HepG2 (cell line): ENCODE data around the gene C6orf136. TPM values are rescaled to one million over a fixed set of nuclear protein-coding genes. Genes with fewer than 3 reads are reported as not detected.

Experiments used
- BRCA1 ChIP-seq: sonication (generic); formaldehyde crosslinking; IDR thresholded peaks from 2 replicates; pipeline ENCODE4 v1.4.0; 2020; ENCODE audit warnings: missing genetic modification reagents
- HMG20A ChIP-seq: IDR thresholded peaks from 2 replicates; pipeline ENCODE4 v1.6.1; 2016; ENCODE audit warnings: borderline replicate concordance
- IKZF5 ChIP-seq: IDR thresholded peaks from 2 replicates; pipeline ENCODE4 v1.6.1; 2018; ENCODE audit warnings: missing genetic modification reagents, mild to moderate bottlenecking, missing compliant biosample characterization
- JARID2 ChIP-seq: sonication (generic); formaldehyde crosslinking; IDR thresholded peaks from 2 replicates; pipeline ENCODE4 v1.8.1; 2023; ENCODE audit warnings: missing genetic modification reagents, inconsistent platforms; ENCODE audit not compliant: insufficient replicate concordance
- MAZ ChIP-seq, 2 experiments: sonication (generic) in 1 of 2; formaldehyde crosslinking in 1 of 2; IDR thresholded peaks; 2 replicates each; pipeline versions ENCODE4 v1.5.0 to v1.6.1; 2012 to 2020; ENCODE audit warnings: low read depth in 2 of 2, mild to moderate bottlenecking in 2 of 2, borderline replicate concordance in 1 of 2, improper control_type of control experiment in 1 of 2, low read length in 1 of 2, missing genetic modification reagents in 1 of 2, moderate library complexity in 1 of 2
- RFX3 ChIP-seq: IDR thresholded peaks from 2 replicates; pipeline ENCODE4 v1.6.1; 2016; ENCODE audit warnings: missing biosample characterization, missing genetic modification reagents
- SMC3 ChIP-seq: IDR thresholded peaks from 2 replicates; pipeline ENCODE4 v1.6.1; 2011; ENCODE audit warnings: low read length, improper control_type of control experiment
- SP4 ChIP-seq: sonication (generic); formaldehyde crosslinking; IDR thresholded peaks from 2 replicates; pipeline ENCODE4 v1.8.1; 2023; ENCODE audit warnings: mild to moderate bottlenecking, missing genetic modification reagents
- ZBTB8A ChIP-seq: sonication (generic); formaldehyde crosslinking; IDR thresholded peaks from 2 replicates; pipeline ENCODE4 v1.4.0; 2020; ENCODE audit warnings: mild to moderate bottlenecking, low read depth, missing genetic modification reagents, borderline replicate concordance
- ZNF18 ChIP-seq: sonication (generic); formaldehyde crosslinking; IDR thresholded peaks from 2 replicates; pipeline ENCODE4 v1.8.0; 2022; ENCODE audit warnings: mild to moderate bottlenecking, missing genetic modification reagents; ENCODE audit not compliant: insufficient replicate concordance
- ZNF230 ChIP-seq: sonication (generic); formaldehyde crosslinking; IDR thresholded peaks from 2 replicates; pipeline ENCODE4 v1.4.0; 2020; ENCODE audit warnings: mild to moderate bottlenecking, missing genetic modification reagents
- ZNF510 ChIP-seq: sonication (generic); formaldehyde crosslinking; IDR thresholded peaks from 2 replicates; pipeline ENCODE4 v1.4.0; 2020; ENCODE audit warnings: low read depth, mild to moderate bottlenecking, missing genetic modification reagents
- ZNF547 ChIP-seq: sonication (generic); formaldehyde crosslinking; IDR thresholded peaks from 2 replicates; pipeline ENCODE4 v1.5.1; 2020; ENCODE audit warnings: mild to moderate bottlenecking, missing genetic modification reagents
- ZNF572 ChIP-seq: sonication (generic); formaldehyde crosslinking; IDR thresholded peaks from 2 replicates; pipeline ENCODE4 v1.5.1; 2020; ENCODE audit warnings: mild to moderate bottlenecking, missing genetic modification reagents
- ZNF761 ChIP-seq: sonication (generic); formaldehyde crosslinking; conservative IDR thresholded peaks from 2 replicates; pipeline ENCODE4 v1.4.0; 2020; ENCODE audit warnings: mild to moderate bottlenecking, missing genetic modification reagents
- ZNF781 ChIP-seq: sonication (generic); formaldehyde crosslinking; IDR thresholded peaks from 2 replicates; pipeline ENCODE4 v1.5.1; 2020; ENCODE audit warnings: borderline replicate concordance, mild to moderate bottlenecking, missing genetic modification reagents; ENCODE audit errors: not compliant biosample characterization
- ZNF850 ChIP-seq: sonication (generic); formaldehyde crosslinking; conservative IDR thresholded peaks from 2 replicates; pipeline ENCODE4 v1.9.0; 2021; ENCODE audit warnings: mild to moderate bottlenecking, missing genetic modification reagents
- ZSCAN31 ChIP-seq: sonication (generic); formaldehyde crosslinking; IDR thresholded peaks from 2 replicates; pipeline ENCODE4 v1.5.0; 2020; ENCODE audit warnings: low read depth, mild to moderate bottlenecking, missing genetic modification reagents
- polyA plus RNA-seq, 8 experiments: library from polyadenylated mRNA; depleted of rRNA in 3 of 8; stranded (reverse) in 7 of 8; unstranded in 1 of 8; fragments of >200 nt; fragmentation: Illumina TruSeq in 4 of 8; extraction: Trizol in 4 of 8; gene quantifications; 2 replicates each; pipeline versions ENCODE4 v1.2.1 to v1.2.3, GENCODE V29; 2011 to 2016; ENCODE audit warnings: low read depth in 4 of 8, missing spikeins in 1 of 8, mixed read lengths in 1 of 8; ENCODE audit not compliant: insufficient read depth in 1 of 8
- total RNA-seq, 5 experiments: library from RNA; depleted of rRNA; stranded (reverse); fragments of >200 nt; fragmentation: Illumina TruSeq; extraction: Trizol; gene quantifications; 2 replicates each; pipeline ENCODE4 v1.2.3, GENCODE V29; 2016; ENCODE audit warnings: low read depth in 1 of 5
- TF ChIP-seq, protein P1 (sequence below): sonication (generic); formaldehyde crosslinking; IDR thresholded peaks from 2 replicates; pipeline ENCODE4 v1.4.0; 2020; ENCODE audit warnings: low read depth, mild to moderate bottlenecking, missing genetic modification reagents
- TF ChIP-seq, protein P2 (sequence below): IDR thresholded peaks from 2 replicates; pipeline ENCODE4 v1.6.1; 2012; ENCODE audit warnings: inconsistent platforms
- TF ChIP-seq, protein P3 (sequence below): sonication (generic); formaldehyde crosslinking; IDR thresholded peaks from 2 replicates; pipeline ENCODE4 v1.4.0; 2020; ENCODE audit warnings: missing genetic modification reagents

C6orf136 gene
- total and polyA plus RNA-seq, 2 of the 13 experiments (the other 11 are each of a cell fraction or from before 2014, with no cell fraction given), result 12.0 to 26.2 TPM

- TF ChIP-seq, protein P1, sequence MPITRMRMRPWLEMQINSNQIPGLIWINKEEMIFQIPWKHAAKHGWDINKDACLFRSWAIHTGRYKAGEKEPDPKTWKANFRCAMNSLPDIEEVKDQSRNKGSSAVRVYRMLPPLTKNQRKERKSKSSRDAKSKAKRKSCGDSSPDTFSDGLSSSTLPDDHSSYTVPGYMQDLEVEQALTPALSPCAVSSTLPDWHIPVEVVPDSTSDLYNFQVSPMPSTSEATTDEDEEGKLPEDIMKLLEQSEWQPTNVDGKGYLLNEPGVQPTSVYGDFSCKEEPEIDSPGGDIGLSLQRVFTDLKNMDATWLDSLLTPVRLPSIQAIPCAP, result no peak
- no peak for TF ChIP-seq SMC3
- TF ChIP-seq, protein P2, sequence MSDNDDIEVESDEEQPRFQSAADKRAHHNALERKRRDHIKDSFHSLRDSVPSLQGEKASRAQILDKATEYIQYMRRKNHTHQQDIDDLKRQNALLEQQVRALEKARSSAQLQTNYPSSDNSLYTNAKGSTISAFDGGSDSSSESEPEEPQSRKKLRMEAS, result peak; percentile 35; the same call in 1 of the 2 replicates
- no peak for TF ChIP-seq ZNF572 (CRISPR knock-in tag)
- 0 out of 2 replicates have a peak, but pooled peaks have one; percentile 22 for TF ChIP-seq MAZ (IDR thresholded peaks at IDR 0.05; ENCODE audit: borderline replicate concordance, low read depth, low read length)
- peak; percentile 45; the same call in 1 of the 2 replicates for TF ChIP-seq MAZ (CRISPR knock-in tag; IDR thresholded peaks at IDR 0.05; ENCODE audit: low read depth)
- TF ChIP-seq ZSCAN31 (CRISPR knock-in tag), result no peak; the same call in 1 of the 2 replicates
- TF ChIP-seq JARID2, result no peak
- TF ChIP-seq ZNF761, result no peak; the same call in 1 of the 2 replicates
- no peak for TF ChIP-seq ZBTB8A (CRISPR knock-in tag)
- TF ChIP-seq BRCA1 (CRISPR knock-in tag), result no peak
- TF ChIP-seq ZNF781 (CRISPR knock-in tag), result no peak
- no peak for TF ChIP-seq ZNF850 (CRISPR knock-in tag)
- peak; percentile 17; the same call in 1 of the 2 replicates for TF ChIP-seq ZNF230 (CRISPR knock-in tag)
- no peak for TF ChIP-seq HMG20A (CRISPR knock-in tag)
- no peak for TF ChIP-seq RFX3 (CRISPR knock-in tag)
- TF ChIP-seq IKZF5 (CRISPR knock-in tag), result peak; percentile 44; the same call in 1 of the 2 replicates
- TF ChIP-seq SP4 (CRISPR knock-in tag), result peak; percentile 58
- peak; percentile 70 for TF ChIP-seq ZNF547 (CRISPR knock-in tag)
- TF ChIP-seq, protein P3, sequence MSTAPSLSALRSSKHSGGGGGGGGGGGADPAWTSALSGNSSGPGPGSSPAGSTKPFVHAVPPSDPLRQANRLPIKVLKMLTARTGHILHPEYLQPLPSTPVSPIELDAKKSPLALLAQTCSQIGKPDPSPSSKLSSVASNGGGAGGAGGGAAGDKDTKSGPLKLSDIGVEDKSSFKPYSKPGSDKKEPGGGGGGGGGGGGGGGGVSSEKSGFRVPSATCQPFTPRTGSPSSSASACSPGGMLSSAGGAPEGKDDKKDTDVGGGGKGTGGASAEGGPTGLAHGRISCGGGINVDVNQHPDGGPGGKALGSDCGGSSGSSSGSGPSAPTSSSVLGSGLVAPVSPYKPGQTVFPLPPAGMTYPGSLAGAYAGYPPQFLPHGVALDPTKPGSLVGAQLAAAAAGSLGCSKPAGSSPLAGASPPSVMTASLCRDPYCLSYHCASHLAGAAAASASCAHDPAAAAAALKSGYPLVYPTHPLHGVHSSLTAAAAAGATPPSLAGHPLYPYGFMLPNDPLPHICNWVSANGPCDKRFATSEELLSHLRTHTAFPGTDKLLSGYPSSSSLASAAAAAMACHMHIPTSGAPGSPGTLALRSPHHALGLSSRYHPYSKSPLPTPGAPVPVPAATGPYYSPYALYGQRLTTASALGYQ (CRISPR knock-in tag), result no peak
- no peak for TF ChIP-seq ZNF18 (CRISPR knock-in tag)
- TF ChIP-seq ZNF510 (CRISPR knock-in tag), result peak; percentile 44; the same call in 1 of the 2 replicates
Observed at GRCh38 chr6:30686908-30687658, 40.1 kb downstream of the C6orf136 start (continued).
